ENCODE data around the gene MIXL1.

DNA sequence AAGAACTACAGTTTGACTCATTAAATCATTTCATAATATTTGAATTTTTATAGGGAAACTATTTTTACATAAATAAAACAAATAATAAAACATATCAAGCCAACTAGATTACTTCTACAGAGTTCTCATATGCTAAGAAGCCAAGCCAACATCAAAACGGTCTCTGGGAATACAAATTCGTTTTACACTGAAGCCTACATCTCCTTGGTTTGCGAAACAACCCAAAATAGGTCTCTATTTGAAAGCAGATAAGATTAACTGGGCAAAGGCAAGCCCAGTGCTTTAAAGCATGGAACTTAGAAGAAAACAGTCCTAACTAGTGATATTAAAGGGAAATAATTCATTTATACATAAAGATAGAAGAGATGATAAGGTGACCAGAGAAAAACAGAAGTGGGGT lies 25.3 kb downstream of the MIXL1 start:
- no peak for TF ChIP-seq POLR2A (IDR thresholded peaks at IDR 0.05)
- TF ChIP-seq, protein P1, sequence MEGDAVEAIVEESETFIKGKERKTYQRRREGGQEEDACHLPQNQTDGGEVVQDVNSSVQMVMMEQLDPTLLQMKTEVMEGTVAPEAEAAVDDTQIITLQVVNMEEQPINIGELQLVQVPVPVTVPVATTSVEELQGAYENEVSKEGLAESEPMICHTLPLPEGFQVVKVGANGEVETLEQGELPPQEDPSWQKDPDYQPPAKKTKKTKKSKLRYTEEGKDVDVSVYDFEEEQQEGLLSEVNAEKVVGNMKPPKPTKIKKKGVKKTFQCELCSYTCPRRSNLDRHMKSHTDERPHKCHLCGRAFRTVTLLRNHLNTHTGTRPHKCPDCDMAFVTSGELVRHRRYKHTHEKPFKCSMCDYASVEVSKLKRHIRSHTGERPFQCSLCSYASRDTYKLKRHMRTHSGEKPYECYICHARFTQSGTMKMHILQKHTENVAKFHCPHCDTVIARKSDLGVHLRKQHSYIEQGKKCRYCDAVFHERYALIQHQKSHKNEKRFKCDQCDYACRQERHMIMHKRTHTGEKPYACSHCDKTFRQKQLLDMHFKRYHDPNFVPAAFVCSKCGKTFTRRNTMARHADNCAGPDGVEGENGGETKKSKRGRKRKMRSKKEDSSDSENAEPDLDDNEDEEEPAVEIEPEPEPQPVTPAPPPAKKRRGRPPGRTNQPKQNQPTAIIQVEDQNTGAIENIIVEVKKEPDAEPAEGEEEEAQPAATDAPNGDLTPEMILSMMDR (IDR thresholded peaks at IDR 0.05): no peak
- TF ChIP-seq EP300 (IDR thresholded peaks at IDR 0.05): no peak

All from upper lobe of left lung (tissue), 4 donors.